Ovary (tissue), 3 donors: ENCODE data around the gene PRICKLE1.

Source experiments
- POLR2A ChIP-seq: fragments of 450-650 bp; IDR thresholded peaks from one replicate; pipeline ENCODE4 v1.6.1; 2017; ENCODE audit warnings: antibody characterized with exemption, mild to moderate bottlenecking, moderate library complexity
- TF ChIP-seq, protein P1 (sequence below), 3 donors: fragments of 450-650 bp in 2 of 3; fragments of 200-600 bp in 1 of 3; IDR thresholded peaks; one replicate each; pipeline versions ENCODE4 v1.5.1 to v1.8.0; 2016 to 2022; ENCODE audit warnings: antibody characterized with exemption in 3 of 3, mild to moderate bottlenecking in 1 of 3
- donor health status: DM: no; HTN: no; CAD: no.

GRCh38 chr12:42570076-42570475 is 19.5 kb downstream of the PRICKLE1 start:
- TF ChIP-seq POLR2A: no peak
- TF ChIP-seq, protein P1, sequence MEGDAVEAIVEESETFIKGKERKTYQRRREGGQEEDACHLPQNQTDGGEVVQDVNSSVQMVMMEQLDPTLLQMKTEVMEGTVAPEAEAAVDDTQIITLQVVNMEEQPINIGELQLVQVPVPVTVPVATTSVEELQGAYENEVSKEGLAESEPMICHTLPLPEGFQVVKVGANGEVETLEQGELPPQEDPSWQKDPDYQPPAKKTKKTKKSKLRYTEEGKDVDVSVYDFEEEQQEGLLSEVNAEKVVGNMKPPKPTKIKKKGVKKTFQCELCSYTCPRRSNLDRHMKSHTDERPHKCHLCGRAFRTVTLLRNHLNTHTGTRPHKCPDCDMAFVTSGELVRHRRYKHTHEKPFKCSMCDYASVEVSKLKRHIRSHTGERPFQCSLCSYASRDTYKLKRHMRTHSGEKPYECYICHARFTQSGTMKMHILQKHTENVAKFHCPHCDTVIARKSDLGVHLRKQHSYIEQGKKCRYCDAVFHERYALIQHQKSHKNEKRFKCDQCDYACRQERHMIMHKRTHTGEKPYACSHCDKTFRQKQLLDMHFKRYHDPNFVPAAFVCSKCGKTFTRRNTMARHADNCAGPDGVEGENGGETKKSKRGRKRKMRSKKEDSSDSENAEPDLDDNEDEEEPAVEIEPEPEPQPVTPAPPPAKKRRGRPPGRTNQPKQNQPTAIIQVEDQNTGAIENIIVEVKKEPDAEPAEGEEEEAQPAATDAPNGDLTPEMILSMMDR (IDR thresholded peaks at IDR 0.05): no peak
